Activated CD8-positive, alpha-beta memory T cell treated with anti-CD3 and anti-CD28 coated beads, Interleukin-2, amount 10 ng/mL, durations not matched to agents 7 days and 5 days (primary cell): ENCODE results near the gene OR5A1. TPM values are rescaled to one million over a fixed set of nuclear protein-coding genes. Genes with fewer than 3 reads are reported as not detected.
"Not testable (repeated sequence)": the region's sequence is repeated elsewhere in the genome, so short reads cannot be mapped to it uniquely, and the experiment has no call there.

Experiments
- ATAC-seq: fragments of 150-1000 bp; cut with Tn5 transposase; one replicate; pipeline ENCODE4 v1.10.0; 2021; ENCODE audit warnings: moderate library complexity
- CTCF ChIA-PET: fragments of 350-600 bp; sonication (Branson Sonifier 250); formaldehyde crosslinking; loops from one replicate; lab custom pipeline; 2021; ENCODE audit warnings: antibody characterized with exemption; lab: Charles Lee
- DNase-seq: peaks from one replicate; pipeline ENCODE4 v3.0.0-alpha.2; 2020
- H3K27ac Mint-ChIP-seq: one replicate; pipeline ENCODE4 v1.8.0; 2021; ENCODE audit warnings: mild to moderate bottlenecking, mixed read lengths
- H3K27me3 Mint-ChIP-seq: one replicate; pipeline ENCODE4 v1.8.0; 2021; ENCODE audit warnings: mixed read lengths
- H3K36me3 Mint-ChIP-seq: one replicate; pipeline ENCODE4 v1.8.0; 2021; ENCODE audit warnings: mild to moderate bottlenecking, mixed read lengths
- H3K4me1 Mint-ChIP-seq: one replicate; pipeline ENCODE4 v1.8.0; 2021; ENCODE audit warnings: mixed read lengths
- H3K4me3 Mint-ChIP-seq: one replicate; pipeline ENCODE4 v1.8.0; 2021; ENCODE audit warnings: mild to moderate bottlenecking, moderate library complexity, mixed read lengths
- H3K9me3 Mint-ChIP-seq: one replicate; pipeline ENCODE4 v1.8.0; 2022; ENCODE audit warnings: low read depth, mixed read lengths
- total RNA-seq, 2 experiments: library from RNA; stranded (reverse); gene quantifications; one replicate each; pipeline ENCODE4 v1.2.3, GENCODE V29; 2021

OR5A1 gene
- total RNA-seq, 2 experiments from 2014 or later, result not detected

- Mint-ChIP-seq H3K27ac (no peak overlapping the region), H3K9me3 (no peaks in the 10 kb centered on the region), H3K4me1 (no peaks in the 10 kb centered on the region), H3K4me3 (no peak overlapping the region), H3K36me3 (no peaks in the 10 kb centered on the region), H3K27me3 (peaks cover 18% of the 10 kb centered on the region)
- CTCF ChIA-PET, result interaction anchor here (0.9 to 3.2 kb wide), 9 partner anchors 9 to 337 kb away, joined by 3 to 17 read pairs (median 4); partner anchors contain the start of gene DTX4
- peak; percentile 61 for ATAC-seq
- DNase-seq, result no peak
Observed at GRCh38 chr11:59429924-59430516, 6.2 kb upstream of the OR5A1 start.

GRCh38 chr11:59437770-59438169, 1.5 kb downstream of the OR5A1 start:
- no peaks in the 10 kb centered on the region for H3K4me1 Mint-ChIP-seq
- CTCF ChIA-PET, result no interaction called here
- H3K4me3 Mint-ChIP-seq, result no peak overlapping the region

GRCh38 chr11:59445624-59446023, 9.4 kb downstream of the OR5A1 start:
- DNase-seq, CTCF ChIA-PET, H3K27me3 Mint-ChIP-seq, H3K36me3 Mint-ChIP-seq, H3K9me3 Mint-ChIP-seq, H3K4me1 Mint-ChIP-seq, H3K4me3 Mint-ChIP-seq, H3K27ac Mint-ChIP-seq, ATAC-seq: not testable (repeated sequence)

More at GRCh38 chr11:59437770-59438169, 1.5 kb downstream of the OR5A1 start:
- Mint-ChIP-seq H3K27me3 (peaks cover 28% of the 10 kb centered on the region), H3K27ac (no peak overlapping the region), H3K36me3 (no peaks in the 10 kb centered on the region), H3K9me3 (no peaks in the 10 kb centered on the region)
- DNase-seq, result no peak
- ATAC-seq, result no peak

- ATAC-seq, result no peak
- no peak overlapping the region for H3K27ac Mint-ChIP-seq
- no peaks in the 10 kb centered on the region for H3K9me3 Mint-ChIP-seq
- H3K36me3 Mint-ChIP-seq, result no peaks in the 10 kb centered on the region
- H3K27me3 Mint-ChIP-seq, result peaks cover 9% of the 10 kb centered on the region
- CTCF ChIA-PET, result no interaction called here
- no peak for DNase-seq
- H3K4me3 Mint-ChIP-seq, result no peak overlapping the region
- H3K4me1 Mint-ChIP-seq, result no peaks in the 10 kb centered on the region
Observed at GRCh38 chr11:59448484-59448883, 12.2 kb downstream of the OR5A1 start.

DNA sequence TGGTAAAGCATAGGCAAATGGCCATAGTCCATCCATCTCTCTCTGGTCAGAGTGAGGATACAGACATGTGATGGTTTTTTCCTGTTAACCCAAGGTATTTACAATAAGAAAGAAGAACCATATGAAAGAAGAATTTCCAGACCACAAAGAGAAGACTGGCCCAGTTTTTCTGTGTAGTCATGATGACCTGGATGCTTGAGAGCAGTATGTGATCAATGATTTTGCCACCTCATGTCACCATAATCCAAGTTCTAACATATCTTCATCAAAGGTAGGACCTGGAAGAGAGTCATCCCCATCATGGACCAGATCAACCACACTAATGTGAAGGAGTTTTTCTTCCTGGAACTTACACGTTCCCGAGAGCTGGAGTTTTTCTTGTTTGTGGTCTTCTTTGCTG, 20.4 kb downstream of the OR5A1 start, which contains the start of gene OR4D6:
TSS of gene OR4D6 (plus strand) at position 301 of the 400 bp plus-strand sequence. CDS start at position 301, 0 bp downstream.
- no peaks in the 10 kb centered on the region for H3K4me1 Mint-ChIP-seq
- no peaks in the 10 kb centered on the region for H3K9me3 Mint-ChIP-seq
- ATAC-seq (no peak), DNase-seq (no peak)
- H3K36me3 Mint-ChIP-seq, result no peaks in the 10 kb centered on the region
- no peak within 1 kb of the TSS for H3K4me3 Mint-ChIP-seq
- CTCF ChIA-PET, result no interaction called here
- H3K27ac Mint-ChIP-seq, result no peak within 1 kb of the TSS
- peaks cover 7% of the 10 kb centered on the region for H3K27me3 Mint-ChIP-seq

- Mint-ChIP-seq H3K4me1 (no peaks in the 10 kb centered on the region), H3K4me3 (no peak overlapping the region), H3K27ac (no peak overlapping the region), H3K9me3 (peaks cover 2% of the 10 kb centered on the region), H3K27me3 (peaks cover 21% of the 10 kb centered on the region), H3K36me3 (no peaks in the 10 kb centered on the region)
- CTCF ChIA-PET, result no interaction called here
- DNase-seq (no peak), ATAC-seq (no peak)
Observed at GRCh38 chr11:59459916-59460315, 23.6 kb downstream of the OR5A1 start.

GRCh38 chr11:59463190-59463641, 26.9 kb downstream of the OR5A1 start:
- no peaks in the 10 kb centered on the region for H3K4me1 Mint-ChIP-seq
- DNase-seq, result no peak
- peaks cover 2% of the 10 kb centered on the region for H3K9me3 Mint-ChIP-seq
- H3K27me3 Mint-ChIP-seq, result peaks cover 21% of the 10 kb centered on the region
- no peak overlapping the region for H3K27ac Mint-ChIP-seq
- CTCF ChIA-PET, result no interaction called here
- no peaks in the 10 kb centered on the region for H3K36me3 Mint-ChIP-seq
- H3K4me3 Mint-ChIP-seq, result no peak overlapping the region
- no peak for ATAC-seq

GRCh38 chr11:59473015-59473414, 36.7 kb downstream of the OR5A1 start, which contains the start of gene OR4D10:
OR4D10 (plus strand) TSS chr11:59473315; CDS start chr11:59477430, 4,115 bp downstream.
- no peak within 1 kb of the TSS for H3K27ac Mint-ChIP-seq
- CTCF ChIA-PET, result no interaction called here
- ATAC-seq (no peak), DNase-seq (no peak)
- H3K9me3 Mint-ChIP-seq, result no peaks in the 10 kb centered on the region
- no peak within 1 kb of the TSS for H3K4me3 Mint-ChIP-seq
- no peaks in the 10 kb centered on the region for H3K4me1 Mint-ChIP-seq
- no peaks in the 10 kb centered on the region for H3K36me3 Mint-ChIP-seq
- H3K27me3 Mint-ChIP-seq, result peaks cover 6% of the 10 kb centered on the region

GRCh38 chr11:59475176-59475575, 38.9 kb downstream of the OR5A1 start:
- Mint-ChIP-seq H3K9me3 (no peaks in the 10 kb centered on the region), H3K4me1 (no peaks in the 10 kb centered on the region), H3K36me3 (no peaks in the 10 kb centered on the region), H3K27me3 (peaks cover 11% of the 10 kb centered on the region), H3K27ac (no peak overlapping the region), H3K4me3 (no peak overlapping the region)
- ATAC-seq (no peak), DNase-seq (no peak)
- CTCF ChIA-PET, result no interaction called here

GRCh38 chr11:59479906-59480305, 43.6 kb downstream of the OR5A1 start:
- Mint-ChIP-seq H3K36me3 (no peaks in the 10 kb centered on the region), H3K4me1 (no peaks in the 10 kb centered on the region), H3K27ac (no peak overlapping the region), H3K27me3 (peaks cover 11% of the 10 kb centered on the region), H3K4me3 (no peak overlapping the region), H3K9me3 (no peaks in the 10 kb centered on the region)
- CTCF ChIA-PET, result no interaction called here
- no peak for DNase-seq
- ATAC-seq, result no peak

DNA sequence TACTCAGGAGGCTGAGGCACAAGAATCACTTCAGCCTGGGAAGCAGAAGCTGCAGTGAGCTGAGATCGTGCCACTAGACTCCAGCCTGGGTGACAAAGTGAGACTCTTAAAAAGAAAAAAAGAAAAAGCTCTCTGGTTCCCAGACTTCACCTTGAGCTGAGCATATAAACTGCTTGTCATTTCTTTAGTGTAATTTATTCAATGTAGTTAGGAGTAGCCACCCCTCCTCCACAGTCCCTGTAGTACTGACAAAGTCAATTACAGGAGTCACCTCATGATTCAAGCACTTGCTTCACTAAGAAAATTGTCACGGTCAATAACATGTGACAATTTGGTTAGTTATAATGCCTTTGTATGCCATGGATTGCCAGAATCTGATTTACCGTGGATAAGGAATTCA, 44.1 kb downstream of the OR5A1 start:
- no peaks in the 10 kb centered on the region for H3K4me1 Mint-ChIP-seq
- DNase-seq (no peak), ATAC-seq (no peak)
- no peaks in the 10 kb centered on the region for H3K36me3 Mint-ChIP-seq
- CTCF ChIA-PET, result no interaction called here
- no peak overlapping the region for H3K27ac Mint-ChIP-seq
- peaks cover 14% of the 10 kb centered on the region for H3K27me3 Mint-ChIP-seq
- no peaks in the 10 kb centered on the region for H3K9me3 Mint-ChIP-seq
- no peak overlapping the region for H3K4me3 Mint-ChIP-seq

Other genes starting within 250 kb of the OR5A1 start
- not detected for gene MPEG1, start 223.5 kb upstream of the OR5A1 start, total RNA-seq
- not detected for gene OR5AN1, start 77.6 kb upstream of the OR5A1 start, total RNA-seq
- gene OR5A2, start 10.1 kb upstream of the OR5A1 start, total RNA-seq, result not detected
- not detected for gene OR4D6, start 20.5 kb downstream of the OR5A1 start, total RNA-seq
- gene OR4D10, start 36.8 kb downstream of the OR5A1 start, total RNA-seq, result not detected
- not detected for gene OR4D11, start 67.1 kb downstream of the OR5A1 start, total RNA-seq
- not detected for gene OR4D9, start 75.1 kb downstream of the OR5A1 start, total RNA-seq
- 10 to 100 TPM; 36.6 to 38.0 TPM for gene OSBP, start 179.3 kb downstream of the OR5A1 start, total RNA-seq
- 10 to 100 TPM; 56.7 to 62.6 TPM for gene PATL1, start 232.6 kb downstream of the OR5A1 start, total RNA-seq